MM.1S (cell line): Measurements from ENCODE around the gene FAM13B.

ENCODE experiments used
- CTCF ChIP-seq: fragments of 300-600 bp; sonication (generic); IDR thresholded peaks from 2 replicates; pipeline ENCODE4 v1.5.1; 2016; ENCODE audit warnings: antibody characterized with exemption, low read length, mixed read lengths
- EZH2 ChIP-seq: fragments of 300-600 bp; sonication (generic); optimal IDR thresholded peaks from 2 replicates; pipeline ENCODE3; 2017; ENCODE audit warnings: low read depth, mild to moderate bottlenecking, antibody characterized with exemption, low read length, mixed read lengths

DNA sequence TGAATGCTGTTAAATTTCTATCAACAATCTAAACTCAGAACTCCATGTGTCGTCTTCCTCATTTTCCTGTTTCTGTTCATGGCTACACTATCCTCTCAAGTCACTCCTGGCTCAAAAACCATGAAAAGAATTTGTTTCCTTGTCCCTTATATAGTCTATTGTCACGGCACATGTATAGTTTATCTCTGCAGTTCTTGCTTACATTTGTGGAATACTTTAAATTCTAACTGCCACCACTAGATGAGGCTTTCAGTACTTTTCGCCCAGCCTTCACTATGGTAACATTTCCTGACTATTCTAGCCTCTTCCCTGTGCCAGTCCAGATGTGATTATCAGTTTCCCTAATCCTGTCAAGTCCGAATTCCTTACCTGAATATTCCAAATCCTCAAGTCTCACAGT, 109.0 kb downstream of the FAM13B start:
- no peak for TF ChIP-seq CTCF
- no peak for TF ChIP-seq EZH2
